ENCODE measurements around the gene SLX1A.
"Not testable (repeated sequence)": the region's sequence is repeated elsewhere in the genome, so short reads cannot be mapped to it uniquely, and the experiment has no call there.

GRCh38 chr16:30199608-30200343 is 6.1 kb downstream of the SLX1A start:
- TF ChIP-seq SUZ12 (IDR thresholded peaks at IDR 0.05; ENCODE audit: extremely low read depth, insufficient read depth, insufficient read length); ZNF274 (IDR thresholded peaks at IDR 0.05; ENCODE audit: low read depth, low read length): not testable (repeated sequence)

Data from NT2/D1 (cell line).